ENCODE measurements around the gene MUCL1. TPM values are rescaled to one million over a fixed set of nuclear protein-coding genes. Genes with fewer than 3 reads are reported as not detected.
"Not testable (repeated sequence)": the region's sequence is repeated elsewhere in the genome, so short reads cannot be mapped to it uniquely, and the experiment has no call there.

MUCL1 gene
- total RNA-seq, 1 experiment from 2014 or later: not detected

DNA sequence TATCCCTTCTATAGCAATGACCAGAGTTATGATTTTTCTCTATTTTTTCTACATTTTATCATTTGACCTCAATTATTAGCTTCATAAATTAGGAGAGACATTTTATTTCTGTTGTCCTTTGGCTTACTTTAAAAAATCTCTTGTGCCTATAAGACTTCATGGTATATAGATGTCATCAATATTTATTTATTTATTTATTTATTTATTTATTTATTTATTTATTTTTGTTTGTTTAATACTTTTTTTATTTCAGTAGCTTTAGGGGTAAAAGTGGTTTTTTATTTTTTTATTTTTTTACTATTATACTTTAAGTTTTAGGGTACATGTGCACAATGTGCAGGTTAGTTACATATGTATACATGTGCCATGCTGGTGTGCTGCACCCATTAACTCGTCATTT lies 28.3 kb downstream of the MUCL1 start:
- H3K4me3 ChIP-seq (ENCODE audit: low read depth in 2 of 2, low read length in 2 of 2); CTCF ChIA-PET: not testable (repeated sequence)

GRCh38 chr12:54888428-54888827 lies 34.1 kb downstream of the MUCL1 start:
- H3K4me3 ChIP-seq (ENCODE audit: low read depth in 2 of 2, low read length in 2 of 2); intact Hi-C loops (cut with micrococcal nuclease; ENCODE audit: unreplicated experiment); H3K36me3 ChIP-seq (ENCODE audit: control insufficient read depth, insufficient read depth, low read length); ATAC-seq; DNase-seq (ENCODE audit: low read depth, low spot score); in situ Hi-C loops (cut with HindIII; ENCODE audit: low pct_unique_long_range_greater_than_20kb, low sequenced_read_pairs); H3K4me1 ChIP-seq (ENCODE audit: control insufficient read depth, insufficient read depth, low read length); BruUV-seq (replicated peaks); H3K27ac ChIP-seq (ENCODE audit: low read length); CTCF ChIA-PET; POLR2A ChIA-PET; H3K27me3 ChIP-seq (ENCODE audit: control insufficient read depth, insufficient read depth, low read length); H3K9me3 ChIP-seq (ENCODE audit: control insufficient read depth, insufficient read depth, low read depth, low read length): not testable (repeated sequence)

More for the DNA sequence above, 28.3 kb downstream of the MUCL1 start:
- H3K27me3 ChIP-seq (ENCODE audit: control insufficient read depth, insufficient read depth, low read length); H3K4me1 ChIP-seq (ENCODE audit: control insufficient read depth, insufficient read depth, low read length); H3K9me3 ChIP-seq (ENCODE audit: control insufficient read depth, insufficient read depth, low read depth, low read length); BruUV-seq (replicated peaks); H3K27ac ChIP-seq (ENCODE audit: low read length); in situ Hi-C loops (cut with HindIII; ENCODE audit: low pct_unique_long_range_greater_than_20kb, low sequenced_read_pairs); ATAC-seq; DNase-seq (ENCODE audit: low read depth, low spot score); intact Hi-C loops (cut with micrococcal nuclease; ENCODE audit: unreplicated experiment); H3K36me3 ChIP-seq (ENCODE audit: control insufficient read depth, insufficient read depth, low read length): not testable (repeated sequence)
- POLR2A ChIA-PET: interaction anchor here (0.7 kb wide), 1 partner anchor 38 kb away, joined by 3 read pairs; no protein-coding TSS in a partner anchor

GRCh38 chr12:54890339-54890738 lies 36.0 kb downstream of the MUCL1 start:
- DNase-seq (ENCODE audit: low read depth, low spot score) (no peak), ATAC-seq (no peak)
- ChIA-PET CTCF (no interaction called here), POLR2A (no interaction called here)
- no peaks in the 10 kb centered on the region for H3K9me3 ChIP-seq (ENCODE audit: control insufficient read depth, insufficient read depth, low read depth, low read length)
- no TSS peak for BruUV-seq (replicated peaks)
- no peaks in the 10 kb centered on the region for H3K4me1 ChIP-seq (ENCODE audit: control insufficient read depth, insufficient read depth, low read length)
- in situ Hi-C loops (cut with HindIII; ENCODE audit: low pct_unique_long_range_greater_than_20kb, low sequenced_read_pairs) (no loop called here), intact Hi-C loops (cut with micrococcal nuclease; ENCODE audit: unreplicated experiment) (no loop called here)
- no peak overlapping the region for H3K27ac ChIP-seq (ENCODE audit: low read length)
- TF ChIP-seq TCF7L2 (IDR thresholded peaks at IDR 0.05; ENCODE audit: low read depth, low read length) (no peak), REST (IDR thresholded peaks at IDR 0.05; ENCODE audit: insufficient read depth in 1 of 2, low read depth in 2 of 2, low read length in 1 of 2) (no peak), CTCF (IDR thresholded peaks at IDR 0.05) (no peak), SIN3A (IDR thresholded peaks at IDR 0.05; ENCODE audit: borderline replicate concordance, insufficient read depth, low read depth, low read length) (no peak), POLR2AphosphoS5 (IDR thresholded peaks at IDR 0.05; ENCODE audit: low read depth, low read length) (no peak)
- H3K36me3 ChIP-seq (ENCODE audit: control insufficient read depth, insufficient read depth, low read length): no peaks in the 10 kb centered on the region
- H3K4me3 ChIP-seq (ENCODE audit: low read depth in 2 of 2, low read length in 2 of 2): no peak overlapping the region
- H3K27me3 ChIP-seq (ENCODE audit: control insufficient read depth, insufficient read depth, low read length): peaks cover 5% of the 10 kb centered on the region

Data from Panc1 (cell line).